NCI-H345 (cell line): ENCODE data around the gene LDLRAD4.
A peak's percentile ranks its signal among the peaks of the same experiment; 100 is the strongest.

Source experiments
- DNase-seq: peaks from one replicate; lab custom pipeline; 2025; lab: John Stamatoyannopoulos, UW

Gene LDLRAD4

DNA sequence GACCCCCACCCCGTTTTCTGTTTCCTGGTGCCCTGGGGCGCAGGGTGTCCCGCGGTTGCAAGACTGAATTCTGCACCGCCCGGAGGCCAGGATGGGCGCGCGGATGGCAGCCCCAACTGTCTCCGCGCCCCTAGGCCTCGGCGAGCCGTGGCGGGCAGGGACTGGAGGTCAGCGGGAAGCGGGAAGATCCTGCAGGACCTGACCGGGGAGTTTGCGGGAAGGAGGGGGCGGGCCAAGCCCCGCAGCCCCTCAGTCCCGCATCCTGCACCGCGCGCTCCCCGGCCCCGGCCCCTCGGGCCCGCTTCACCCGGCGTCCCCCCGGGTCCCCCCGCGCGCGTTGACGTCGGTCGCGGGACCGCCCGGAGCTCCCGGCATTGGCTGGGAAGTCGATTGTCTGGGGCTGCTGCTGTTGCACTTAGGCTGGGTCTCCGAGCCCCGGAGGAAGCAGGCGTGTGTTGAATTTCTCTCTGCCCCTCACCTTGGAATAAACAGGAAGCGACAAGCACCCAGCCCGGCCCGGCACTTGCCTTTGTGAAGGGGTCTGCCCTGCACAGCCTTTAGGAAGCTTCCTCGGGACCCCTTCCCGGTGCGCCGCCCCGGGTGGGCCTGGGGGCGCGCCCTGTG, at the start of gene LDLRAD4:
LDLRAD4 (plus strand) TSS at position 393 of the 624 bp plus-strand sequence.
- DNase-seq, result peak; percentile 58

DNA sequence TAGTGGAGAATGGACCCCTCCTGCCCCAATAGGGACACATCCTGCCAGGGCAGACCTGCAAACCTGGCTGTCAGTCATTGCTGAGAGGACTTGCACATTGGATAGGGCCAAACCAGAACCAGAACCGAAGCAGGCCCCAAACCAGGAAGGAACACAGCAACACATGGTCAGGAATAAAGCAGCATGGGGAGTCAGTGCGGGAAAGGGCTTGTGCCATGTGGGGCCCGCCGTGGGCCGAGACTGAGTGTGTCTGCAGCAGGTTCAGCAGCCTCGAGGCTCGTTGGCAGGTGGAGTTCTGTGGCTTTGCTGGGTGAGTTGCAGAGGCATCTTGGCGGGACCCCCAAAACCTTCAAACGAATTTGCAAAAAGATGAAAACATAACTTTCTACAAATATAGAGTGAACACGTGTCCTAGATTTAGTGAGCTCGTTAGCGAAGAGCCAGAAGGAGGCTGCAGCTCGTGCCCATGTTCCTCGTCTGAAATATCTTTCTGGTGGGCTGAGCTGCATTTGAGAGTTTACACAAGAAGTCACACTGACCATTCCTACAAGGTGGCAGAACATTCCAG, 44.9 kb upstream of the LDLRAD4 start:
- DNase-seq, result no peak

- DNase-seq, result no peak
Observed at GRCh38 chr18:13175266-13175665, 43.3 kb upstream of the LDLRAD4 start.

DNA sequence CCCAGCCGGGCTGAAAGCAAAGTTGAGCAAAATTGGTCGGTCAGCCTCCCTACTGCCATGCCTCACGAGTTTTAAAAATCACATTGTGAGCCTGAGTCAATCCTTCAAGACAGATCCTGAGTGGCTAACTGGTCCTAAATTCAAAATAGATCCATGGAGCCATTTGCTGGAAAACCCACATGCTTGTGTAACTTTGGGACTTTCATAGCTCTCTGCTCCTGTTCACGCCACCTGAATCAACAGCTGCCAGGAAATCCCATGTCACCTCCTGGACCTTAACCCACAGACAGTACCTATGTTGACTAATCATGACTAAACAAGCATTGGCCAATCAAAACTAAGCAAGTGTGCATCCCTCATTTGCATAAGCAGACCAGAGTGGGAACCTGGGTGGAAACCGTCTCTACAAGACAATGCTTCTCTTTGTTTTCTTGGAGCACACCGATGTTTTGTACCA, 42.8 kb upstream of the LDLRAD4 start:
- no peak for DNase-seq

- no peak for DNase-seq
Observed at GRCh38 chr18:13176847-13177246, 41.7 kb upstream of the LDLRAD4 start.

DNA sequence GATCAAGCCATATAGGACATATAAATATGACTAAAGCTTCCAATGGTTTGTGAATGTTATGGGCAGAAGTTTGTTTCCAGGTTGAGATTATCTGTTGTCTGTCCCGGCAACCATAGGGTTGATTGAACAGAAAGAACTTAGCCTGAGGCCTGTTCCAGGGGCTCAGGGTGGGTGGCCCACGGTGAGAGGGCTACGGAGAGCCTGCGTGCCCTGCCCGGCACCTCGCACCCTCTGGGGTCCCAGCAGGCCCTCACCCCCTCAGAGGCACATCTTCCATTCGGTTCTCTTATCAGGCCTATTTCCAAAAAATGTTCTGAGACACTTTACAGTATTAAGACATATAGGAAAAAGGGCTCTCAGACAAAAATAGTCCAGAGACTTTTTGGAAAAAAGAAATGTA, 40.4 kb upstream of the LDLRAD4 start:
- DNase-seq, result no peak

- DNase-seq, result no peak
Observed at GRCh38 chr18:13178976-13179375, 39.6 kb upstream of the LDLRAD4 start.

DNA sequence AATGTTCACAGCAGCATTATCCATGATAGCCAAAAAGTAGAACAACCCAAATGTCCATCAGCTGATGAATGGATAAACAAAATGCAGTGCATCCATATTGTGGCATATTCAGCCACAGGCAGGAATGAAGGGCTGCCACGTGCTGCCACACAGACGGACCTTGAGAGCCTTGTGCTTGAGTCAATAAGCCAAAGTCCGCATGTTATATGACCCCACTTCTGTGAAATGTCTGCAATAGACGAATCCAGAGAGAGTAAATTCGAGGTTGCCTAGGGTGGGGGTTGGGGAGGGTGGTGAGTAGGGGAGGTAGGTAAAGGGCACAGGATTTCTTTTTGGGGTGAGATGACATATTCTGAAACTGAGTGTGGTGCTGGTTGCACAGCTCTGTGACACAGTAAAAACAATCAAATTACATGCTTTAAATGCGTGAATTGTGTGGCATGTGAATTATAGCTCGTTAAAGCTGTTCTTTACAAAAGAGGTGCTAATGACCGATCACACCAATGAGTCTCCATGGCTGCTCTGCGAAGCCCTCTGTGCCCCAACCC, 38.9 kb upstream of the LDLRAD4 start:
- DNase-seq, result no peak

- no peak for DNase-seq
Observed at GRCh38 chr18:13180614-13181375, 37.8 kb upstream of the LDLRAD4 start.

- no peak for DNase-seq
Observed at GRCh38 chr18:13181765-13182164, 36.8 kb upstream of the LDLRAD4 start.

DNA sequence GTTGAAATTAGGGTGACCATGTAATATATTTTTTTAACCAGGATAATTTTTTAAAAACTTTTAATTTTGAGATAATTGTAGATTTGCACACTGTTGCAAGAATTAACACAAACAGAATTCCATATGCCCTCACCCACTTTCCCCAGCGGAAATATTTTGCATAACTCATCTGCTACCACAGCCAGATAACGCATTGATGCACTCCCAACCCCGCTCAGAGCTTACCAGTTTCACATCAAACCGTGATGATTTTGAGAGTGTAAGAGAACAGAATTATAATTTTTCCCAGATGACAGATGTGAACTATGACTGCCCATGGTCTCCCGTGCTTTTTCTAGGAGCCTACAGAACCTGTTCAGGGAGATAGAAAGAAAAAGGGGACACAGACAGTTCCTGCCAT, 35.2 kb upstream of the LDLRAD4 start:
- DNase-seq, result no peak

- no peak for DNase-seq
Observed at GRCh38 chr18:13183790-13184189, 34.8 kb upstream of the LDLRAD4 start.

DNA sequence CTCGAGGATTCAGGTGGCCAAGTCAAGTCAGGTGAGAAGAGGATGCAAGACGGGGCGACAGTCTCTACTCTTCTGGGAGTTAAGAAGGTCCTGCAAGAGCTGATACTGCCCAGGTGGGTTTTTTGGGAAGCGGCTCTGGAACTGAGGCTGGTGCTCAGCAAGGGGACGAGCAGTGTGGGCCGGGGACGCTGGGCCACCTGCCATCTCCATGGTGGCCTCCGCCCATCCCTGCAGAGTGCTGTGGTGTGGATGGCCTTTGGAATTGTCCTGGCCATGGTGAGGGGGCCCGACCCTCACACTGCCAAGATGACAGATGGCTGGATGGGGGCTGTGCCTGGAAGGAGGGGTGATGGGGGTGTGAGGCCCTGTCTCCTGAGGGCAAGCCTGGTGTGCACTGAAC, 34.2 kb upstream of the LDLRAD4 start:
- DNase-seq, result no peak

- DNase-seq, result no peak
Observed at GRCh38 chr18:13185675-13186198, 32.8 kb upstream of the LDLRAD4 start.

GRCh38 chr18:13186687-13187086, 31.9 kb upstream of the LDLRAD4 start:
- no peak for DNase-seq

- no peak for DNase-seq
Observed at GRCh38 chr18:13187498-13187897, 31.1 kb upstream of the LDLRAD4 start.

GRCh38 chr18:13191031-13191430, 27.5 kb upstream of the LDLRAD4 start:
- DNase-seq, result no peak

DNA sequence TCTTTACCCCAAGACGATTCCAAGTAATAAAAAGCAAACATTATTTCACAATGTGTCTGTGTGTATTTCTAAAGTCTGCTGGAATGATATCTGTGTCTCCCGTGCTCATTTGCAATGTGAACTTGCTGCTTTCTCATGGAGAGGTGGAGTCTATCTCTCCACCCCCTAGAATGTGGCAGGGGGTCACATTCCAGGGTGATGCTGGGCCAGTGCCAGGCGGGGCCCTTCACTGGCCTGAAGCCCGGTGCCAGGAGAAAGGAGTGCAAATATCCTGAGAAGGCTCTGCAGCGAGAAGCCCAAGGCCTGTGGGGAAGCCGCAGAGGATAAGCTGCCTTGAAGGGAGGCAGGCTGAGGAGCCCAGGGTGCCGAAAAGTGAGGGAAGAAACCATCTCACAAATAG, 26.8 kb upstream of the LDLRAD4 start:
- DNase-seq, result no peak

GRCh38 chr18:13192970-13193369, 25.6 kb upstream of the LDLRAD4 start:
- DNase-seq, result no peak

GRCh38 chr18:13194239-13194638, 24.3 kb upstream of the LDLRAD4 start:
- no peak for DNase-seq

- no peak for DNase-seq
Observed at GRCh38 chr18:13198701-13199100, 19.9 kb upstream of the LDLRAD4 start.

- no peak for DNase-seq
Observed at GRCh38 chr18:13199169-13199568, 19.4 kb upstream of the LDLRAD4 start.

DNA sequence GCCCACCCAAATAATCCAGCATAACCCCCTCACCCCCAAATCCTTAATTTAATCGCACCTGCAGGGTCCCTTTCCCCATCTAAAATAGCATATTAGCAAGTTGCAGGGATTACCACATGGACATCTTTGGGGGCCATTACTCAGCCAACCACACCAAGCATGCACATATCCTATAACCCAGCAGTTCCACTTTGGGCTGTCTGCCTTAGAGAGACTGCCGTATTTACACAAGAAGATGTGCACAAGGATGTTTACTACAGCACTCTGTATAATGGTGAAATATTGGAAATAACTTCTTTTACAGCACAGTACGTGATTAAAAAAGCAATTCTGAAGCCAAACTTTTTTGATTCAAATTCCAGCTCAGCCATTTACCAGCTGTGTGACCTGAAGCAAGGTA, 17.3 kb upstream of the LDLRAD4 start:
- DNase-seq, result no peak
